HepG2 (cell line): ENCODE results near the gene GRM2. TPM values are rescaled to one million over a fixed set of nuclear protein-coding genes. Genes with fewer than 3 reads are reported as not detected.

ENCODE experiments used
- AHR ChIP-seq: IDR thresholded peaks from 2 replicates; pipeline ENCODE4 v1.6.1; 2018; ENCODE audit warnings: missing genetic modification reagents, missing compliant biosample characterization
- BHLHE40 ChIP-seq: IDR thresholded peaks from 2 replicates; pipeline ENCODE4 v1.6.1; 2011; ENCODE audit warnings: low read length, improper control_type of control experiment
- BRD4 ChIP-seq: sonication (generic); formaldehyde crosslinking; IDR thresholded peaks from 2 replicates; pipeline ENCODE4 v1.4.0; 2020; ENCODE audit warnings: missing genetic modification reagents
- DNMT1 ChIP-seq: sonication (generic); formaldehyde crosslinking; IDR thresholded peaks from 2 replicates; pipeline ENCODE4 v1.5.1; 2020; ENCODE audit warnings: mild to moderate bottlenecking, missing genetic modification reagents
- ERF ChIP-seq: IDR thresholded peaks from 2 replicates; pipeline ENCODE4 v1.6.1; 2018; ENCODE audit warnings: missing biosample characterization, missing genetic modification reagents
- FOXK1 ChIP-seq: sonication (generic); formaldehyde crosslinking; IDR thresholded peaks from 2 replicates; pipeline ENCODE4 v1.4.0; 2020; ENCODE audit warnings: low read depth, missing genetic modification reagents, borderline replicate concordance
- HIVEP1 ChIP-seq: sonication (generic); formaldehyde crosslinking; IDR thresholded peaks from 2 replicates; pipeline ENCODE4 v1.4.0; 2020; ENCODE audit warnings: mild to moderate bottlenecking, missing genetic modification reagents
- POLR2AphosphoS2 ChIP-seq: IDR thresholded peaks from 2 replicates; pipeline ENCODE4 v1.6.1; 2011; ENCODE audit warnings: low read depth, low read length, improper control_type of control experiment
- PPARG ChIP-seq: conservative IDR thresholded peaks from 2 replicates; pipeline ENCODE4 v1.6.1; 2016; ENCODE audit warnings: missing biosample characterization, missing genetic modification reagents
- RBM22 ChIP-seq: fragments of 200-400 bp; formaldehyde crosslinking; optimal IDR thresholded peaks from 2 replicates; pipeline ENCODE3; 2017; ENCODE audit warnings: mild to moderate bottlenecking, low read length, moderate library complexity
- RNF2 ChIP-seq: fragments of 450-650 bp; conservative IDR thresholded peaks from 2 replicates; pipeline ENCODE4 v1.6.1; 2016; ENCODE audit warnings: low read depth
- SNAI1 ChIP-seq: sonication (generic); formaldehyde crosslinking; IDR thresholded peaks from 2 replicates; pipeline ENCODE4 v1.5.0; 2020; ENCODE audit warnings: mild to moderate bottlenecking, missing genetic modification reagents, borderline replicate concordance
- SPEN ChIP-seq: sonication (generic); formaldehyde crosslinking; IDR thresholded peaks from 2 replicates; pipeline ENCODE4 v1.5.1; 2020; ENCODE audit warnings: low read depth, mild to moderate bottlenecking, missing genetic modification reagents
- TAF15 ChIP-seq: fragments of 200-400 bp; formaldehyde crosslinking; IDR thresholded peaks from one replicate; pipeline ENCODE4 v1.6.1; 2018; ENCODE audit warnings: mild to moderate bottlenecking, low read depth, low read length; ENCODE audit not compliant: poor library complexity, severe bottlenecking
- ZNF44 ChIP-seq: sonication (generic); formaldehyde crosslinking; IDR thresholded peaks from 2 replicates; pipeline ENCODE4 v1.5.1; 2020; ENCODE audit warnings: mild to moderate bottlenecking, missing genetic modification reagents
- ZNF607 ChIP-seq: sonication (generic); formaldehyde crosslinking; IDR thresholded peaks from 2 replicates; pipeline ENCODE4 v1.5.1; 2020; ENCODE audit warnings: missing genetic modification reagents, mild to moderate bottlenecking, borderline replicate concordance
- ZNF670 ChIP-seq: sonication (generic); formaldehyde crosslinking; IDR thresholded peaks from 2 replicates; pipeline ENCODE4 v1.8.0; 2022; ENCODE audit warnings: mild to moderate bottlenecking, missing genetic modification reagents, borderline replicate concordance
- ZNF766 ChIP-seq: sonication (generic); formaldehyde crosslinking; IDR thresholded peaks from 2 replicates; pipeline ENCODE4 v1.5.0; 2020; ENCODE audit warnings: missing genetic modification reagents, borderline replicate concordance
- ZNF781 ChIP-seq: sonication (generic); formaldehyde crosslinking; IDR thresholded peaks from 2 replicates; pipeline ENCODE4 v1.5.1; 2020; ENCODE audit warnings: borderline replicate concordance, mild to moderate bottlenecking, missing genetic modification reagents; ENCODE audit errors: not compliant biosample characterization
- polyA plus RNA-seq, 8 experiments: library from polyadenylated mRNA; depleted of rRNA in 3 of 8; stranded (reverse) in 7 of 8; unstranded in 1 of 8; fragments of >200 nt; fragmentation: Illumina TruSeq in 4 of 8; extraction: Trizol in 4 of 8; gene quantifications; 2 replicates each; pipeline versions ENCODE4 v1.2.1 to v1.2.3, GENCODE V29; 2011 to 2016; ENCODE audit warnings: low read depth in 4 of 8, missing spikeins in 1 of 8, mixed read lengths in 1 of 8; ENCODE audit not compliant: insufficient read depth in 1 of 8
- total RNA-seq, 5 experiments: library from RNA; depleted of rRNA; stranded (reverse); fragments of >200 nt; fragmentation: Illumina TruSeq; extraction: Trizol; gene quantifications; 2 replicates each; pipeline ENCODE4 v1.2.3, GENCODE V29; 2016; ENCODE audit warnings: low read depth in 1 of 5
- TF ChIP-seq, protein P1 (sequence below): sonication (generic); formaldehyde crosslinking; IDR thresholded peaks from 2 replicates; pipeline ENCODE4 v1.4.0; 2020; ENCODE audit warnings: missing genetic modification reagents
- TF ChIP-seq, protein P2 (sequence below): sonication (generic); formaldehyde crosslinking; IDR thresholded peaks from 2 replicates; pipeline ENCODE4 v1.5.0; 2020; ENCODE audit warnings: missing genetic modification reagents, mild to moderate bottlenecking, borderline replicate concordance
- TF ChIP-seq, protein P3 (sequence below): IDR thresholded peaks from 2 replicates; pipeline ENCODE4 v1.6.1; 2012; ENCODE audit warnings: low read depth, low read length, improper control_type of control experiment
- TF ChIP-seq, protein P4 (sequence below): sonication (generic); formaldehyde crosslinking; IDR thresholded peaks from 2 replicates; pipeline ENCODE4 v1.4.0; 2020; ENCODE audit warnings: mild to moderate bottlenecking, missing genetic modification reagents

The GRM2 gene
- total and polyA plus RNA-seq, 2 of the 13 experiments (the other 11 are each of a cell fraction or from before 2014, with no cell fraction given), result 0.04 to 0.07 TPM

GRCh38 chr3:51671734-51672475 lies 35.0 kb upstream of the GRM2 start (continued):
- TF ChIP-seq, protein P1, sequence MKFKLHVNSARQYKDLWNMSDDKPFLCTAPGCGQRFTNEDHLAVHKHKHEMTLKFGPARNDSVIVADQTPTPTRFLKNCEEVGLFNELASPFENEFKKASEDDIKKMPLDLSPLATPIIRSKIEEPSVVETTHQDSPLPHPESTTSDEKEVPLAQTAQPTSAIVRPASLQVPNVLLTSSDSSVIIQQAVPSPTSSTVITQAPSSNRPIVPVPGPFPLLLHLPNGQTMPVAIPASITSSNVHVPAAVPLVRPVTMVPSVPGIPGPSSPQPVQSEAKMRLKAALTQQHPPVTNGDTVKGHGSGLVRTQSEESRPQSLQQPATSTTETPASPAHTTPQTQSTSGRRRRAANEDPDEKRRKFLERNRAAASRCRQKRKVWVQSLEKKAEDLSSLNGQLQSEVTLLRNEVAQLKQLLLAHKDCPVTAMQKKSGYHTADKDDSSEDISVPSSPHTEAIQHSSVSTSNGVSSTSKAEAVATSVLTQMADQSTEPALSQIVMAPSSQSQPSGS, result 0 out of 2 replicates have a peak, but pooled peaks have one; percentile 43
- no peak for TF ChIP-seq POLR2AphosphoS2
- peak; percentile 91 for TF ChIP-seq BHLHE40
- no peak for TF ChIP-seq RBM22
- TF ChIP-seq ZNF781 (CRISPR knock-in tag), result no peak
- TF ChIP-seq DNMT1 (CRISPR knock-in tag), result no peak
- TF ChIP-seq, protein P2, sequence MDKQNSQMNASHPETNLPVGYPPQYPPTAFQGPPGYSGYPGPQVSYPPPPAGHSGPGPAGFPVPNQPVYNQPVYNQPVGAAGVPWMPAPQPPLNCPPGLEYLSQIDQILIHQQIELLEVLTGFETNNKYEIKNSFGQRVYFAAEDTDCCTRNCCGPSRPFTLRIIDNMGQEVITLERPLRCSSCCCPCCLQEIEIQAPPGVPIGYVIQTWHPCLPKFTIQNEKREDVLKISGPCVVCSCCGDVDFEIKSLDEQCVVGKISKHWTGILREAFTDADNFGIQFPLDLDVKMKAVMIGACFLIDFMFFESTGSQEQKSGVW (CRISPR knock-in tag), result no peak
- no peak for TF ChIP-seq AHR
- no peak for TF ChIP-seq ZNF766 (CRISPR knock-in tag)
- TF ChIP-seq, protein P3, sequence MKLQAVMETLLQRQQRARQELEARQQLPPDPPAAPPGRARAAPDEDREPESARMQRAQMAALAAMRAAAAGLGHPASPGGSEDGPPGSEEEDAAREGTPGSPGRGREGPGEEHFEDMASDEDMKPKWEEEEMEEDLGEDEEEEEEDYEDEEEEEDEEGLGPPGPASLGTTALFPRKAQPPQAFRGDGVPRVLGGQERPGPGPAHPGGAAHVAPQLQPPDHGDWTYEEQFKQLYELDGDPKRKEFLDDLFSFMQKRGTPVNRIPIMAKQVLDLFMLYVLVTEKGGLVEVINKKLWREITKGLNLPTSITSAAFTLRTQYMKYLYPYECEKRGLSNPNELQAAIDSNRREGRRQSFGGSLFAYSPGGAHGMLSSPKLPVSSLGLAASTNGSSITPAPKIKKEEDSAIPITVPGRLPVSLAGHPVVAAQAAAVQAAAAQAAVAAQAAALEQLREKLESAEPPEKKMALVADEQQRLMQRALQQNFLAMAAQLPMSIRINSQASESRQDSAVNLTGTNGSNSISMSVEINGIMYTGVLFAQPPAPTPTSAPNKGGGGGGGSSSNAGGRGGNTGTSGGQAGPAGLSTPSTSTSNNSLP, result no peak
- no peak for TF ChIP-seq HIVEP1 (CRISPR knock-in tag)
- no peak for TF ChIP-seq ZNF607 (CRISPR knock-in tag)
- 0 out of 2 replicates have a peak, but pooled peaks have one; percentile 25 for TF ChIP-seq RNF2
- TF ChIP-seq PPARG (CRISPR knock-in tag), result no peak
- TF ChIP-seq SNAI1 (CRISPR knock-in tag), result no peak
- 0 out of 2 replicates have a peak, but pooled peaks have one; percentile 29 for TF ChIP-seq ZNF44 (CRISPR knock-in tag)
- TF ChIP-seq BRD4 (CRISPR knock-in tag), result no peak
- no peak for TF ChIP-seq SPEN
- TF ChIP-seq, protein P4, sequence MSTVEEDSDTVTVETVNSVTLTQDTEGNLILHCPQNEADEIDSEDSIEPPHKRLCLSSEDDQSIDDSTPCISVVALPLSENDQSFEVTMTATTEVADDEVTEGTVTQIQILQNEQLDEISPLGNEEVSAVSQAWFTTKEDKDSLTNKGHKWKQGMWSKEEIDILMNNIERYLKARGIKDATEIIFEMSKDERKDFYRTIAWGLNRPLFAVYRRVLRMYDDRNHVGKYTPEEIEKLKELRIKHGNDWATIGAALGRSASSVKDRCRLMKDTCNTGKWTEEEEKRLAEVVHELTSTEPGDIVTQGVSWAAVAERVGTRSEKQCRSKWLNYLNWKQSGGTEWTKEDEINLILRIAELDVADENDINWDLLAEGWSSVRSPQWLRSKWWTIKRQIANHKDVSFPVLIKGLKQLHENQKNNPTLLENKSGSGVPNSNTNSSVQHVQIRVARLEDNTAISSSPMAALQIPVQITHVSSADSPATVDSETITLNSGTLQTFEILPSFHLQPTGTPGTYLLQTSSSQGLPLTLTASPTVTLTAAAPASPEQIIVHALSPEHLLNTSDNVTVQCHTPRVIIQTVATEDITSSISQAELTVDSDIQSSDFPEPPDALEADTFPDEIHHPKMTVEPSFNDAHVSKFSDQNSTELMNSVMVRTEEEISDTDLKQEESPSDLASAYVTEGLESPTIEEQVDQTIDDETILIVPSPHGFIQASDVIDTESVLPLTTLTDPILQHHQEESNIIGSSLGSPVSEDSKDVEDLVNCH, result no peak
- TF ChIP-seq ZNF670 (CRISPR knock-in tag), result no peak
- no peak for TF ChIP-seq TAF15
- TF ChIP-seq FOXK1 (CRISPR knock-in tag), result 0 out of 2 replicates have a peak, but pooled peaks have one; percentile 58
- 0 out of 2 replicates have a peak, but pooled peaks have one; percentile 6 for TF ChIP-seq ERF (CRISPR knock-in tag)
